Mucosa of descending colon (tissue), 3 donors: ENCODE data around the gene HSD11B1. TPM values are rescaled to one million over a fixed set of nuclear protein-coding genes. Genes with fewer than 3 reads are reported as not detected.

Experiments
- ATAC-seq: fragments of 200-7000 bp; cut with Tn5 transposase; one replicate; pipeline ENCODE4 v1.9.1; 2020; ENCODE audit warnings: mild to moderate bottlenecking, moderate library complexity
- DNase-seq, 3 donors: peaks; one replicate each; pipeline ENCODE4 v3.0.0-alpha.2; 2020
- H3K36me3 ChIP-seq: fragments of 200-600 bp; one replicate; pipeline ENCODE4 v1.8.0; 2021; ENCODE audit warnings: low read depth, mild to moderate bottlenecking
- H3K4me1 ChIP-seq: fragments of 200-600 bp; one replicate; pipeline ENCODE4 v1.8.0; 2021; ENCODE audit warnings: low read depth, mild to moderate bottlenecking
- H3K4me3 ChIP-seq: fragments of 200-600 bp; one replicate; pipeline ENCODE4 v1.8.0; 2021; ENCODE audit warnings: mild to moderate bottlenecking
- H3K9me3 ChIP-seq: fragments of 200-600 bp; one replicate; pipeline ENCODE4 v1.8.0; 2021; ENCODE audit warnings: mild to moderate bottlenecking
- intact Hi-C, 2 donors: fragments of 100-400 bp; cut with DNase I in 1 of 2; cut with micrococcal nuclease in 1 of 2; formaldehyde crosslinking; loops; one replicate each; pipeline versions ENCODE4 v1.11.0 to v1.11.1; 2022; cut with DNase I, micrococcal nuclease
- total RNA-seq, 3 donors: library from RNA; stranded (reverse); fragmentation: NEBNext Ultra II Directional in 2 of 3; extraction: Animal tissue kit (Norgen Biotek cat#: 25700) in 2 of 3; gene quantifications; one replicate each; pipeline versions ENCODE4 v1.2.1 to v1.2.4, GENCODE V29; 2021 to 2023
- TF ChIP-seq, protein P1 (sequence below): fragments of 200-600 bp; IDR thresholded peaks from one replicate; pipeline ENCODE4 v1.8.0; 2022; ENCODE audit warnings: antibody characterized with exemption, mild to moderate bottlenecking
- donor health status: DM: no; HTN: no; CAD: no; lungs with moderate emphysema.
- donor health status: DM: no; HTN: no; CAD: no.
- donor health status: DM: no; HTN: yes; CAD: no.

HSD11B1 gene
- total RNA-seq, 3 donors from 2014 or later = 2.8 to 5.7 TPM; not detected in 1

DNA sequence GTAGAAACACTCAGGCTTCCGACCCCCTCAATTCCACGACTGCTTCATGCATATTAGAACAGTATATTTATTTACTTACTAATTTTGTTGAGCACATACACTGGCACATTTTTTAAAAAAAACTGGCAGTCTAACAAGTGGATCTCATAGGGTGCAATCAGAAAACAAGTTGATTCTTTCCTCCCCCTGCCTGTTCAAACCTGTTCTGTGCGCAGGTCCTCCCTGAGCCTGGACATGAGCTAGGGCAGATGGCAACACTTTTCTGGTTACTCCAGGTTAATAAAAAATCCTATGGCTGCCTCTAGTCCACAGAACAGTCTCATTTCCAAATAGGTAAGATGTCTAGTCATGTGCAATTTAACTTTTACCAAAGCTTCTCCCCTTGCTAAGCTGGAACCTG, 18.6 kb downstream of the HSD11B1 start:
- intact Hi-C loops = no loop called here
- H3K36me3 ChIP-seq = no peaks in the 10 kb centered on the region
- TF ChIP-seq, protein P1, sequence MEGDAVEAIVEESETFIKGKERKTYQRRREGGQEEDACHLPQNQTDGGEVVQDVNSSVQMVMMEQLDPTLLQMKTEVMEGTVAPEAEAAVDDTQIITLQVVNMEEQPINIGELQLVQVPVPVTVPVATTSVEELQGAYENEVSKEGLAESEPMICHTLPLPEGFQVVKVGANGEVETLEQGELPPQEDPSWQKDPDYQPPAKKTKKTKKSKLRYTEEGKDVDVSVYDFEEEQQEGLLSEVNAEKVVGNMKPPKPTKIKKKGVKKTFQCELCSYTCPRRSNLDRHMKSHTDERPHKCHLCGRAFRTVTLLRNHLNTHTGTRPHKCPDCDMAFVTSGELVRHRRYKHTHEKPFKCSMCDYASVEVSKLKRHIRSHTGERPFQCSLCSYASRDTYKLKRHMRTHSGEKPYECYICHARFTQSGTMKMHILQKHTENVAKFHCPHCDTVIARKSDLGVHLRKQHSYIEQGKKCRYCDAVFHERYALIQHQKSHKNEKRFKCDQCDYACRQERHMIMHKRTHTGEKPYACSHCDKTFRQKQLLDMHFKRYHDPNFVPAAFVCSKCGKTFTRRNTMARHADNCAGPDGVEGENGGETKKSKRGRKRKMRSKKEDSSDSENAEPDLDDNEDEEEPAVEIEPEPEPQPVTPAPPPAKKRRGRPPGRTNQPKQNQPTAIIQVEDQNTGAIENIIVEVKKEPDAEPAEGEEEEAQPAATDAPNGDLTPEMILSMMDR = no peak
- H3K4me1 ChIP-seq = no peaks in the 10 kb centered on the region
- no peak overlapping the region for H3K4me3 ChIP-seq
- H3K9me3 ChIP-seq = no peaks in the 10 kb centered on the region
- DNase-seq (no peak), ATAC-seq (no peak)

DNA sequence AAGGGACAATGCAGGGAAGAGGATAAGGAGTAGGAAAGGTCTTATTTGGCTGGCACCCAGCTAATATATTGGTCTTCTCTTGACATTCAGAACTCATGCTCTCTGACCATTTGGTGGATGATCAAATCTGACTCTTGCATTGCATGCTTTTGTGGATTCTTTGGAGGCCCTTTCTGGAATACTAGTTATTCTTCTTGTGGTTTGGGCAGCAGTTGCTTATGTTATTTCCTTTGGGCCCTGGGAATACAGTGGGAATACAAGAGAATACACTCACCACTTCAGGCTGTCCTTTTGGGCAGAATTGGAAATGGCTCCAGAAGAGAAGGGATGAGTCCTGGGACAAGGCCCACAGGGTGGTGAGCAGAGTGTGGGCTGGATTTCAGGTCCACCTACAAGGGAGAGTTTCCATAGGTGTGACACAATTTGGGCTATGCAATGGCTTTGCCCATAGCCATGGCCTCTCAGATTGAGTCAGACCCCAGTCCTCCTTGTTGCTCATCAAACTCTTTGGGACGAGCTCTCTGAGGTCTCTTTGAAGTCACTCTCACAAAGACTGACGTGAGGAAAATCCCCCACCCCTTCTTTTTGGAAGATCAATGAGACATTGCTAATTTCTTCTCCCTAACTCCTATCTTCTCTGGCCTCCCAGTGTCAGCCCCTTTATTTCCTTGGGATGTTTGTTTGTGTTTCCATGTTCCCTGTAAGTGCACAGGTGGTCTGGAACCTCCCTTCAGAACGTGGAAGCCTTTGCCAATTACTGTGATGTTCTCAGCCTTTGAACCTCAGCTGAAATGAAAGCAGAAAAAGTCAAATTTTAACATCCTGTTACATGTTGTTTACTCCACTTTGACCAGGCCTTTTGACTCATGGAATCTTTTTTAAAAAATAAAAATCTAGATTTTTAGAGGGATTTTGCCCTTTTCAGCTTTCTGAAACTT, 19.4 kb downstream of the HSD11B1 start:
- Histone ChIP-seq H3K4me1 (no peaks in the 10 kb centered on the region), H3K9me3 (no peaks in the 10 kb centered on the region), H3K36me3 (no peaks in the 10 kb centered on the region), H3K4me3 (no peak overlapping the region)
- TF ChIP-seq, protein P1 = no peak
- ATAC-seq (no peak), DNase-seq (no peak)
- intact Hi-C loops = no loop called here

DNA sequence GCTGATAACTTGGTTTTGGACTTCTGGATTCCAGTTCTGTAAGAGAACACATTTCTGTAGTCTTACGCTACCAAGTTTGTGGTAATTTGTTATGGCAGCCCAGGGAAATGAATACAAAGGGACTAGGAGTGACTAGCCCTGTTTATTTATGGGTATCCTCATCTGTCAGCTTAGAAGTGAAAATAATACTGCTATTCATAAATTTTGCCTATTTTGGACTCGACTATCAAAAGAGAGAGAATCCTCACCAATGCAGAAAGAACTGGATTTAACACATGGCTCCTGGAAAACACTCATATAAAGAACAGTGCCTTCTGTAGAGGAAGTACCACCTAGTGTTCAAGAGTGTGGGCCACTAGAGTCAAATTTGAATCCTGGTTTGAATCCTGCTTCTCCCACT, 22.6 kb downstream of the HSD11B1 start:
- DNase-seq (no peak), ATAC-seq (no peak)
- no peaks in the 10 kb centered on the region for H3K36me3 ChIP-seq
- H3K4me3 ChIP-seq = no peak overlapping the region
- TF ChIP-seq, protein P1 = no peak
- intact Hi-C loops = no loop called here
- H3K4me1 ChIP-seq = no peaks in the 10 kb centered on the region
- no peaks in the 10 kb centered on the region for H3K9me3 ChIP-seq

DNA sequence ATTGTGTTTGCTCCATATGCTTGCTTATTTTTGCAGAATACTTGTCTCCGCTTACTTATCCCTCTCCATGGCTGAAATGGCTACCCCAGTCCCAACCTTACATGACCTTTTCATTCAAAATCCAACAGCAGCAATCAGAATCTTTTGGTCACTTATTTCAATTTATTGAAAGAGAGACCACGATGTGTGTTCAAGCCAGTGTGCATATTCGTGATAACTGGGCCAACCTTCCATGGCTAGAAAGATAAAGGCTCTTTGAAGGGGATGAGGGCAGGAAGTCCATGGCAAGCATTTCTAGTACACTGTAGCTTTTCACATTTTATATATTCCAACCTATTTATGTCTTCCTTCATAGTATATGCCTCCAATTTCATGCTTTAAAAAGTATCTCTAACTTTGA, 23.1 kb downstream of the HSD11B1 start:
- no peaks in the 10 kb centered on the region for H3K36me3 ChIP-seq
- DNase-seq (no peak), ATAC-seq (no peak)
- intact Hi-C loops = no loop called here
- H3K4me1 ChIP-seq = no peaks in the 10 kb centered on the region
- TF ChIP-seq, protein P1 = no peak
- no peak overlapping the region for H3K4me3 ChIP-seq
- H3K9me3 ChIP-seq = no peaks in the 10 kb centered on the region

DNA sequence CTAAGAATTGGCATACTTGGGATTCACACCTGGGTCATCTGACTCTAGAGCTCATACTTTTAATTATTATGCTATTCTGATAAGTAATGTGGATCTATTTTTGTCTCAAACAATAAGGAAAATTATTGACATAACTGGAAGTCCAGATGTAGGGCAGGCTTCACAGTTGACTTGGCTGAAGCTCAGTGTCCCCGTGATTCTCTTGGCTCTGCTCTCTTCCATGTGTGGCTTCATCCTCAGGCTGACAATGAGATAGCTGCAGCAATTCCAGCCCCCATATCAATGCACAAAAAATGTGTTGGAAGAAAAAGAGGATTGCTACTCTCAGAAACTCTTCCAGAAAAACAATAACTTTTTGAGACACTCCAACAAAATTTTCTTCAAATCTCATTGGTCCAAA, 23.8 kb downstream of the HSD11B1 start:
- Histone ChIP-seq H3K36me3 (no peaks in the 10 kb centered on the region), H3K9me3 (no peaks in the 10 kb centered on the region), H3K4me3 (no peak overlapping the region), H3K4me1 (no peaks in the 10 kb centered on the region)
- TF ChIP-seq, protein P1 = no peak
- intact Hi-C loops = no loop called here
- ATAC-seq = no peak
- no peak for DNase-seq
